GM10248 (cell line): ENCODE measurements around the gene SLCO4A1.

Experiments
- CTCF ChIA-PET: fragments of 300-600 bp; sonication (Branson Sonifier 250); formaldehyde crosslinking; extraction: SDS; loops from one replicate; lab custom pipeline; 2021; ENCODE audit warnings: antibody characterized with exemption; lab: Yijun Ruan, JAX
- POLR2A ChIA-PET: fragments of 350-650 bp; sonication (Branson Sonifier 250); formaldehyde crosslinking; extraction: SDS; loops from one replicate; lab custom pipeline; 2020; ENCODE audit warnings: antibody characterized with exemption; lab: Yijun Ruan, JAX
- DNase-seq: peaks from one replicate; pipeline ENCODE4 v3.0.0; 2012; ENCODE audit errors: extremely low spot score
- CTCF ChIP-seq: IDR thresholded peaks from 2 replicates; pipeline ENCODE4 v1.5.1; 2012; ENCODE audit warnings: mild to moderate bottlenecking, low read depth; ENCODE audit errors: extremely low read depth, missing control alignments, control extremely low read depth

SLCO4A1 gene

DNA sequence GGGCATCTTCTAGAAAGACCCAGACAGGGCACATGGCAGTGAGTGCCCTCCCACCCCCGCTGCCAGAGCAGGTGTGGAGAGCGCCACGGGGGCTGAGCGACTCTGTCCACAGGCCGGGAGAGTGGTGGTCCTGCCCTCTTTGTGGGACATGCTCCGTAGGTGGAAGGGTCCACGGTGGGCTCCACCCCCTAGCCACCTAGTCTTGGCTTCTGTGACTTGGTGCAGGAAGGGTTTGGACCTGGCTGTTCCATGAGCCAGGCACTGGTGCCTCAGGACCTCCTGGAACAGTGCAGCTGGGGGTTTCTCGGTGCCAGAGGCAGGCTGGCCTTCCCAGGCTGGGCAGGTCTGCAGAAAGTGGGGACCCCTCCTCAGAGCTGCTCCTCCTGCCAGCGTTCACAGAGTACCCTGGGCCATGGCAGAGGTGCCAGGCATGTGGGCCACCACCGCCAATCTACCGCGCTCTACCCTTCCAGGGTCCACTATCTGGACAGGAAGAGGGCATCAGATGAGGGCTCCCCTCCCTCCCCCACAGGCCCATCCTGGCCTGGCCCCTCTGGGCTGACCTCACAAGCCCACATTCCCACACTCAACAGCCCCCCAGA lies 23.0 kb downstream of the SLCO4A1 start:
- no peak for DNase-seq
- ChIA-PET CTCF (interaction anchor here (1.2 to 2.6 kb wide), 4 partner anchors 13 to 126 kb away, joined by 3 to 10 read pairs (median 4); no protein-coding TSS in a partner anchor), POLR2A (no interaction called here)
- no peak for TF ChIP-seq CTCF

GRCh38 chr20:62665826-62666735 lies 23.8 kb downstream of the SLCO4A1 start:
- POLR2A ChIA-PET = no interaction called here
- TF ChIP-seq CTCF = no peak
- CTCF ChIA-PET = interaction anchor here (1.8 kb wide), 1 partner anchor 126 kb away, joined by 8 read pairs; no protein-coding TSS in a partner anchor
- DNase-seq = no peak

- TF ChIP-seq CTCF = no peak
- no peak for DNase-seq
- ChIA-PET POLR2A (no interaction called here), CTCF (interaction anchor here (0.7 to 1.8 kb wide), 4 partner anchors 15 to 142 kb away, joined by 3 to 8 read pairs (median 4); no protein-coding TSS in a partner anchor)
These were observed 24.6 kb downstream of the SLCO4A1 start for GRCh38 chr20:62666736-62667529.

- no peak for DNase-seq
- CTCF ChIA-PET = interaction anchor here (0.7 to 1.8 kb wide), 5 partner anchors 12 to 141 kb away, joined by 3 to 8 read pairs (median 4); no protein-coding TSS in a partner anchor
- POLR2A ChIA-PET = no interaction called here
- no peak for TF ChIP-seq CTCF
These were observed 25.5 kb downstream of the SLCO4A1 start for GRCh38 chr20:62667530-62668440.

- TF ChIP-seq CTCF = peak; percentile 60
- ChIA-PET CTCF (interaction anchor here (0.9 to 1.8 kb wide), 8 partner anchors 10 to 140 kb away, joined by 3 to 8 read pairs (median 4); no protein-coding TSS in a partner anchor), POLR2A (no interaction called here)
- peak; percentile 68 for DNase-seq
These were observed 26.2 kb downstream of the SLCO4A1 start for GRCh38 chr20:62668441-62669027.
